Osteoblast (primary cell): ENCODE measurements around the gene DPPA5. TPM values are rescaled to one million over a fixed set of nuclear protein-coding genes. Genes with fewer than 3 reads are reported as not detected.
"Not testable (repeated sequence)": the region's sequence is repeated elsewhere in the genome, so short reads cannot be mapped to it uniquely, and the experiment has no call there.

Experiments
- DNase-seq: peaks from one replicate; pipeline ENCODE4 v3.0.0; 2011; ENCODE audit warnings: low spot score, mixed read lengths; ENCODE audit not compliant: insufficient read length; ENCODE audit errors: missing footprints
- H2AFZ ChIP-seq: 2 replicates; pipeline ENCODE4 v1.6.0; 2011; ENCODE audit warnings: mild to moderate bottlenecking, low read length
- H3K27ac ChIP-seq: 2 replicates; pipeline ENCODE4 v1.5.1; 2011; ENCODE audit warnings: mild to moderate bottlenecking, low read depth, low read length, moderate library complexity
- H3K27me3 ChIP-seq: 2 replicates; pipeline ENCODE4 v1.6.0; 2012; ENCODE audit warnings: mild to moderate bottlenecking, control low read depth, inconsistent platforms, low read length, moderate library complexity; ENCODE audit not compliant: insufficient read depth
- H3K36me3 ChIP-seq: 2 replicates; pipeline ENCODE4 v1.5.1; 2011; ENCODE audit warnings: mild to moderate bottlenecking, low read length, control low read depth, moderate library complexity; ENCODE audit not compliant: insufficient read depth
- H3K4me1 ChIP-seq: 2 replicates; pipeline ENCODE4 v1.5.1; 2011; ENCODE audit warnings: mild to moderate bottlenecking, low read length, control low read depth, moderate library complexity; ENCODE audit not compliant: insufficient read depth
- H3K4me2 ChIP-seq: 2 replicates; pipeline ENCODE4 v1.6.0; 2011; ENCODE audit warnings: mild to moderate bottlenecking, low read length; ENCODE audit not compliant: insufficient read depth
- H3K4me3 ChIP-seq: fragments of 200-600 bp; sonication (generic); 3 replicates; pipeline ENCODE4 v1.5.1; 2012; ENCODE audit warnings: mild to moderate bottlenecking, low read length, inconsistent platforms; ENCODE audit not compliant: insufficient read depth
- H3K79me2 ChIP-seq: 2 replicates; pipeline ENCODE4 v1.6.0; 2012; ENCODE audit warnings: mild to moderate bottlenecking, low read length, control low read depth, inconsistent platforms; ENCODE audit not compliant: insufficient read depth
- H3K9me3 ChIP-seq: 2 replicates; pipeline ENCODE4 v1.5.1; 2011; ENCODE audit warnings: low read depth, low read length, control low read depth
- H4K20me1 ChIP-seq: 2 replicates; pipeline ENCODE4 v1.6.0; 2012; ENCODE audit warnings: mild to moderate bottlenecking, low read length, control low read depth; ENCODE audit not compliant: insufficient read depth
- total RNA-seq: library from RNA; depleted of rRNA; stranded (reverse); fragments of >200 nt; gene quantifications from 2 replicates; pipeline ENCODE4 v1.2.3, GENCODE V29; 2012
- TF ChIP-seq, protein P1 (sequence below): IDR thresholded peaks from 2 replicates; pipeline ENCODE4 v1.5.1; 2011; ENCODE audit warnings: mild to moderate bottlenecking, low read depth, low read length, moderate library complexity; ENCODE audit errors: extremely low read depth

DPPA5 gene
- total RNA-seq, 1 donor, result not detected

DNA sequence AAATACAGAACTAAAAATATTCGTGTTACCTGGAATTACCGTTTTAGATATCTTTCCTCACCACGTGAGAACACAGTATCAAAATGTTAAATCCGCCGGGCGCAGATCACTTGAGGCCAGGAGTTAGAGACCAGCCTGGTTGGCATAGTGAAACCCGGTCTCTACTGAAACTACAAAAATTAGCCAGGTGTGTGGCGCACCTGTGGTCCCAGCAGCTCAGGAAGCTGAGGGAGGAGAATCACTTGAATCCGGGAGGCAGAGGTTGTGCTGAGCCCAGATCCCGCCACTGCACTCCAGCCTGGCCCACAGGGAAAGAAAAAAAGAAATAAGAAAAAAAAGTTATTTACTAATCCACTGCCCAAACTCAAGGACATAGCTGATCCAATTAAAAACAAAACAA is 35.8 kb upstream of the DPPA5 start:
- Histone ChIP-seq H4K20me1 (no peaks in the 10 kb centered on the region), H3K4me1 (peaks cover 3% of the 10 kb centered on the region), H3K27me3 (no peaks in the 10 kb centered on the region), H3K36me3 (no peaks in the 10 kb centered on the region), H3K4me2 (no peak overlapping the region), H3K4me3 (no peak overlapping the region), H3K27ac (no peak overlapping the region), H3K9me3 (no peaks in the 10 kb centered on the region), H2AFZ (no peak overlapping the region), H3K79me2 (no peaks in the 10 kb centered on the region)
- TF ChIP-seq, protein P1, sequence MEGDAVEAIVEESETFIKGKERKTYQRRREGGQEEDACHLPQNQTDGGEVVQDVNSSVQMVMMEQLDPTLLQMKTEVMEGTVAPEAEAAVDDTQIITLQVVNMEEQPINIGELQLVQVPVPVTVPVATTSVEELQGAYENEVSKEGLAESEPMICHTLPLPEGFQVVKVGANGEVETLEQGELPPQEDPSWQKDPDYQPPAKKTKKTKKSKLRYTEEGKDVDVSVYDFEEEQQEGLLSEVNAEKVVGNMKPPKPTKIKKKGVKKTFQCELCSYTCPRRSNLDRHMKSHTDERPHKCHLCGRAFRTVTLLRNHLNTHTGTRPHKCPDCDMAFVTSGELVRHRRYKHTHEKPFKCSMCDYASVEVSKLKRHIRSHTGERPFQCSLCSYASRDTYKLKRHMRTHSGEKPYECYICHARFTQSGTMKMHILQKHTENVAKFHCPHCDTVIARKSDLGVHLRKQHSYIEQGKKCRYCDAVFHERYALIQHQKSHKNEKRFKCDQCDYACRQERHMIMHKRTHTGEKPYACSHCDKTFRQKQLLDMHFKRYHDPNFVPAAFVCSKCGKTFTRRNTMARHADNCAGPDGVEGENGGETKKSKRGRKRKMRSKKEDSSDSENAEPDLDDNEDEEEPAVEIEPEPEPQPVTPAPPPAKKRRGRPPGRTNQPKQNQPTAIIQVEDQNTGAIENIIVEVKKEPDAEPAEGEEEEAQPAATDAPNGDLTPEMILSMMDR, result no peak
- DNase-seq, result no peak

DNA sequence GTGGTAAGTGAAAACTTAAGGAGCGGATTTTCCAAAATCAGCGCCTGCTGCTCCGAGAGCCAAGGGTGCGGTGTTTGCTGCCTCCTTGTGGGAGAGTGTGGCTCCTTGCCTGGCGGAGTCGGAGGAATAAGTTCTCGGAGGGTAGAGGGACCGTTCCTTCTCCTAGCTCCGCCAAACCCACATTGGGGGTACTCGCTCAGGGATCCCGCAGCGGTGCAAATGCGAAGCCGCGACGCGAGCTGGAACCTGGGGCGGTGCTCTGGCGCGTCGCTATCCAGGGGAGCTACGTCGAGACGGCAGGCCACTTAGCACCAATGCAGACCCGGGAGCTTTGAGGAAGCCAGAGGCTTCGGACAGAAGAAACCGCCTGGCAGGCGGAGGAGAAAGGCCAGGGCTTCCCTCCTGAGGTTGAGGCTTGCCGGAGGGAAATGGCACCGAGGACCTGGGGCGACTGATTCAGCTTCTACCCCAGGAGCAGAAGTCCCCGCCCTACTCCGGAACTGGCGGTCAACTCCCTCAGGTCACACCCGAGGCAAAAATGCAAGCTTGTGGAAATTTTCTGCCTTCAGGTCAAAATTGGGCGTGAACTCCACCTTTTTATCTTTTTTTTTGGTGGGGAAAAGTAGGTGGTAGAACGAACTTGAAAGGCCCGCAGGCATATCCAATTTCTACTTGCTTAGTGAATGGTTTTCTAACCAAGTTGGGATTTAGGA is 34.9 kb upstream of the DPPA5 start:
- Histone ChIP-seq H3K4me2 (peak overlapping the region; percentile 81), H3K9me3 (no peaks in the 10 kb centered on the region), H3K36me3 (no peaks in the 10 kb centered on the region), H3K4me1 (peaks cover 3% of the 10 kb centered on the region), H4K20me1 (no peaks in the 10 kb centered on the region), H3K79me2 (no peaks in the 10 kb centered on the region), H3K4me3 (peak overlapping the region; percentile 83), H2AFZ (peak overlapping the region; percentile 96), H3K27ac (peak overlapping the region; percentile 26), H3K27me3 (no peaks in the 10 kb centered on the region)
- TF ChIP-seq, protein P1, result peak; percentile 75
- DNase-seq, result peak; percentile 91

DNA sequence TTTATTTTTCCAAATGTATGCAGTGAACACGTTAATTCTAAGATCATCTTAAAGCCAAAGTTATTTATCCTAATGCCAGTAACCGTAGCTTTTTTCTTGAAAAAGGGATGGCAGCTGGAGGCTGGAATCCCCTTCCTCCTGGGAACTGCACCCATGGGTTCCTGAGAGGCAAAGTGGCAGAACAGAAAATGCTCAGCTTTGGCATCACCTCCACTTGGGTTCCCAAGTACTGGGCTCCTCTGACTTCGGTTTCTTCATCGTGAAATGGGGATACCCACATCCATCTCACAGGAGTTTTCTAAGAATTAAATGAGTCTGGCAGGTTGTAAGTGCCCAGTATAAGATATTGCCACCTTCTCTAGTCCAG is 34.3 kb upstream of the DPPA5 start:
- Histone ChIP-seq H3K4me3 (peak overlapping the region; percentile 83), H3K27ac (no peak overlapping the region), H3K36me3 (no peaks in the 10 kb centered on the region), H4K20me1 (no peaks in the 10 kb centered on the region), H3K79me2 (no peaks in the 10 kb centered on the region), H3K27me3 (no peaks in the 10 kb centered on the region), H3K4me2 (peak overlapping the region; percentile 81), H3K9me3 (no peaks in the 10 kb centered on the region), H2AFZ (peak overlapping the region; percentile 96), H3K4me1 (peaks cover 3% of the 10 kb centered on the region)
- TF ChIP-seq, protein P1, result no peak
- no peak for DNase-seq

DNA sequence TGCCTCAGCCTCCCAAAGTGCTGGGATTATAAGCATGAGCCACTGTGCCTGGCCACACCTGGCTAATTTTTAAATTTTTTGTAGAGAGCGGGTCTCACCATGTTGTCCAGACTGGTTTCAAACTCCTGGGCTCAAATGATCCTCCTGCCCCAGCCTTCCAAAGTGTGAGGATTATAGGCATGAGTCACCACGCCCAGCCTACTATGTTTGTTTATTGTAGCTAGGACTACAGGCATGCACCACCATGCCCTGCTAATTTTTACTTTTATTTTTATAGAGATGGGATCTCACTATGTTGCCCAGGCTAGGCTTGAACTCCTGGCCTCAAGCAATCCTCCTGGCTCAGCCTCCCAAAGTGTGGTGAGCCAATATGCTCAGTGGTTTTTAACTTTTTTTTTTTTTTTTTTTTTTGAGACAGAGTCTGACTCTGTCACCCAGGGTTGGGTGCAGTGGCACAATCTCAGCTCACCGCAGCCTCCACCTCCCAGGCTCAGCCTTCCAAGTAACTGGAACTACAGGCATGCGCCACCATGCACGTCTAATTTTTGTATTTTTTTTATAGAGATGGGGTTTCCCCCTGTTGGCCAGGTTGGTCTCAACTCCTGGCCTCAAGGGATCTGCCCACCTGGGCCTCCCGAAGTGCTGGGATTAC is 28.5 kb upstream of the DPPA5 start:
- Histone ChIP-seq H2AFZ (no peak overlapping the region), H3K4me3 (no peak overlapping the region), H3K9me3 (no peaks in the 10 kb centered on the region), H3K4me2 (no peak overlapping the region), H3K4me1 (no peaks in the 10 kb centered on the region), H3K36me3 (no peaks in the 10 kb centered on the region), H3K27ac (no peak overlapping the region), H3K79me2 (no peaks in the 10 kb centered on the region), H3K27me3 (no peaks in the 10 kb centered on the region), H4K20me1 (no peaks in the 10 kb centered on the region)
- TF ChIP-seq, protein P1, result no peak
- no peak for DNase-seq

DNA sequence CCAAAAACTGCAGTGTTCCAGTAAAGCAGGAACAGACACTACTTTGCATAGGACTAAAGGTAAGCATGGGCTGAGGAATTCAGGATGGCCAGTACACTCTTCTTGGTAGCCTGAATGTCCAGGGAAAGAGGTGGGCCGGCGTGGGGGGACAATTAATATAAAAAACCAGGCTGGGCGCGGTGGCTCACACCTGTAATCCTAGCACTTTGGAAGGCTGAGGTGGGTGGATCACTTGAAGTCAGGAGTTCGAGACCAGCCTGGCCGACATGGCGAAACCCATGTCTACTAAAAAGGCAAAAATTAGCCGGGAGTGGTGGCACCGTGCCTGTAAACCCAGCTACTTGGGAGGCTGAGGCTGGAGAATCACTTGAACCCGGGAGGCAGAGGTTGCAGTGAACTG is 27.5 kb upstream of the DPPA5 start:
- H2AFZ ChIP-seq, H3K4me3 ChIP-seq, H3K4me2 ChIP-seq: not testable (repeated sequence)

More for the DNA sequence above, 27.5 kb upstream of the DPPA5 start:
- not testable (repeated sequence) for H3K27ac ChIP-seq, H3K36me3 ChIP-seq, DNase-seq, H4K20me1 ChIP-seq, H3K4me1 ChIP-seq, H3K27me3 ChIP-seq, H3K9me3 ChIP-seq, H3K79me2 ChIP-seq
